BJ (cell line): ENCODE results near the gene SMU1. TPM values are rescaled to one million over a fixed set of nuclear protein-coding genes. Genes with fewer than 3 reads are reported as not detected.

Source experiments
- CTCF ChIA-PET: fragments of 350-600 bp; formaldehyde crosslinking; extraction: SDS; loops from one replicate; lab custom pipeline; 2021; ENCODE audit warnings: antibody characterized with exemption, inconsistent platforms; lab: Yijun Ruan, JAX
- POLR2A ChIA-PET: fragments of 300-600 bp; sonication (Branson Sonifier 250); formaldehyde crosslinking; extraction: SDS; loops from one replicate; lab custom pipeline; 2021; ENCODE audit warnings: antibody characterized with exemption; lab: Charles Lee
- DNase-seq: peaks from one replicate; pipeline ENCODE4 v3.0.0-alpha.2; 2011; ENCODE audit warnings: low read depth
- H3K27me3 ChIP-seq: 2 replicates; pipeline ENCODE4 v1.6.0; 2011; ENCODE audit warnings: low read length; ENCODE audit not compliant: control insufficient read depth, insufficient read depth
- H3K36me3 ChIP-seq: 2 replicates; pipeline ENCODE4 v1.5.1; 2011; ENCODE audit warnings: low read length; ENCODE audit not compliant: control insufficient read depth, insufficient read depth
- H3K4me3 ChIP-seq: 2 replicates; pipeline ENCODE4 v1.5.1; 2011; ENCODE audit warnings: low read depth, mild to moderate bottlenecking, control low read depth, low read length
- CTCF ChIP-seq: IDR thresholded peaks from 2 replicates; pipeline ENCODE4 v1.5.1; 2011; ENCODE audit warnings: low read depth, mild to moderate bottlenecking, control low read depth, inconsistent platforms, low read length, moderate library complexity; ENCODE audit not compliant: insufficient read depth
- polyA plus RNA-seq: library from polyadenylated mRNA; depleted of rRNA; stranded (reverse); fragments of >200 nt; gene quantifications from 2 replicates; pipeline ENCODE4 v1.2.3, GENCODE V29; 2011

The SMU1 gene
- polyA plus RNA-seq, 1 experiment = 9.9 TPM

DNA sequence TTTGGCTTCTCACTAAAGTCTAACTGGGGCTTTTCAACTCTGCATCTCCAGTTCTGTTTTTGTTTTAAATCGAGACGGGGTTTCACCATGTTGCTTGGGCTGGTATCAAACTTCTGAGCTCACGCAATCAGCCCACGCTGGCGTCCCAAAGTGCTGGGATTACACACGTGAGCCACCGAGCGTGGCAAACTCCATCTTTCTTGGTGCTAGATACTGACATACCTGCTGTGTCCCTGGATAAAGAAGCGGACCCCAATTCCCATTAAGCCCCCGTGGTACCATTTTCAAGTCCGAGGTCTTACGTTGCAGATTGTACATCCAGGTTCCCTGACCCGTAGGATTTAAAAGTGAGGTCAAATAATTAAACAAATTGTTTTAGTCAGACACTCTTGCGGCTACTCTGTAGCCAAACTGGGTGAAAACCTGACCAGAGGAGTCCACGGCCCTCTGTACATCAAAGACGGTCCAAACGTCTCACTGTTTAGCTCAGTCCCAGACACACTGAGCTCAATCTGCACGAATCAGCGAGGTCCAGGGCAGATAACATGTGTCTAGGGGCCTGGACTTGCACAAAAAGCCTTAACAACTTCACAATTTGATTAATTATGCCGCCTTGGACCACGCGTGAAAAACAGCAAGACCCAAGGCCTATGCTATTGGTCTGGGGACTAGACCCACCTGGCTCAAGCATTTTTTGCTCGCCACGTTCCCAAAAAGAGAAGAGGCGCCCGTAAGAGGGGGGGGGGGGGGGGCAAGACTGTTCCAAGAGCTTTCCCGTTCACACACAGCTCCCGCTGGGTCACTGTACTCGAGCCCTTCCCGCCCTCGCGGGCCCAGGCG, 52.1 kb downstream of the SMU1 start:
- peak overlapping the region; percentile 100 for H3K4me3 ChIP-seq
- H3K27me3 ChIP-seq = no peaks in the 10 kb centered on the region
- POLR2A ChIA-PET = interaction anchor here (0.7 to 1.2 kb wide), 5 partner anchors 12 to 296 kb away, joined by 3 to 5 read pairs (median 3); partner anchors contain the start of genes APTX, B4GALT1 and NFX1
- CTCF ChIA-PET = interaction anchor here (0.6 to 3.0 kb wide), 3 partner anchors 15 to 445 kb away, joined by 3 to 8 read pairs (median 3); no protein-coding TSS in a partner anchor
- TF ChIP-seq CTCF = no peak
- H3K36me3 ChIP-seq = peaks cover 2% of the 10 kb centered on the region
- no peak for DNase-seq

- Histone ChIP-seq H3K36me3 (peaks cover 2% of the 10 kb centered on the region), H3K4me3 (no peak overlapping the region; the same call in 1 of the 2 replicates), H3K27me3 (no peaks in the 10 kb centered on the region)
- ChIA-PET CTCF (interaction anchor here (1.5 kb wide), 1 partner anchor 15 kb away, joined by 3 read pairs; no protein-coding TSS in a partner anchor), POLR2A (no interaction called here)
- no peak for DNase-seq
- no peak for TF ChIP-seq CTCF
Observed at GRCh38 chr9:33023661-33024060, 52.8 kb downstream of the SMU1 start.

DNA sequence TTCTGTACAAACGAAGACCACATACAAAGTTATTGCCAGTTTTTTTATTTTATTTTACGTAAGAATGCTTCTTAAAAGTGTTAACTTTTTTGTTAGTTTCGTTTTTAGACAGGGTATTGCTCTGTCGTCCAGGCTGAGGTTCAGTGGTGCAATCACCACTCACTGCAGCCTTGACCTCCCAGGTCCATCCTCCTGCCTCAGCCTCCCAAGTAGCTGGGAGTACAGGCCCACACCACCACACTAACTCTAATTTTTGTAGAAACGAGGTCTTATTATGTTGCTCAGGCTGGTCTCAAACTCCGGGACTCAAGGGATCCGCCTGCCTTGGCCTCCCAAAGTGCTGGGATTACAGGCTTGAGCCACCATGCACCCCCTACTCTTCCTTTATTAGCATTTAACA, 53.7 kb downstream of the SMU1 start:
- no peak for DNase-seq
- TF ChIP-seq CTCF = no peak
- H3K27me3 ChIP-seq = no peaks in the 10 kb centered on the region
- H3K36me3 ChIP-seq = peaks cover 2% of the 10 kb centered on the region
- H3K4me3 ChIP-seq = no peak overlapping the region
- ChIA-PET CTCF (no interaction called here), POLR2A (no interaction called here)

- Histone ChIP-seq H3K4me3 (no peak overlapping the region), H3K27me3 (no peaks in the 10 kb centered on the region), H3K36me3 (peaks cover 1% of the 10 kb centered on the region)
- no peak for DNase-seq
- no peak for TF ChIP-seq CTCF
- ChIA-PET CTCF (no interaction called here), POLR2A (no interaction called here)
Observed at GRCh38 chr9:33022303-33022702, 54.2 kb downstream of the SMU1 start.

- POLR2A ChIA-PET = no interaction called here
- CTCF ChIA-PET = no interaction called here
Observed at GRCh38 chr9:33019797-33020196, 56.7 kb downstream of the SMU1 start.

More at GRCh38 chr9:33019797-33020196, 56.7 kb downstream of the SMU1 start:
- H3K27me3 ChIP-seq = no peaks in the 10 kb centered on the region
- TF ChIP-seq CTCF = no peak
- DNase-seq = no peak
- H3K4me3 ChIP-seq = no peak overlapping the region
- H3K36me3 ChIP-seq = no peaks in the 10 kb centered on the region; the same call in 1 of the 2 replicates
